Tibial nerve (tissue), 4 donors: Measurements from ENCODE around the gene CAPG.

Experiments
- CTCF ChIP-seq, 5 experiments: fragments of 200-600 bp in 3 of 5; fragments of 450-650 bp in 2 of 5; sonication (generic) in 3 of 5; IDR thresholded peaks; one replicate each; pipeline ENCODE4 v1.5.1; 2016 to 2019; ENCODE audit warnings: antibody characterized with exemption in 5 of 5, mild to moderate bottlenecking in 3 of 5, moderate library complexity in 2 of 5
- EP300 ChIP-seq, 2 donors: sonication (generic); formaldehyde crosslinking; IDR thresholded peaks; one replicate each; pipeline ENCODE4 v1.6.1; 2017; ENCODE audit warnings: antibody characterized with exemption in 2 of 2, mild to moderate bottlenecking in 1 of 2
- POLR2A ChIP-seq, 2 donors: fragments of 450-650 bp; IDR thresholded peaks; one replicate each; pipeline ENCODE4 v1.6.1; 2017; ENCODE audit warnings: antibody characterized with exemption in 2 of 2, mild to moderate bottlenecking in 2 of 2, moderate library complexity in 2 of 2

- TF ChIP-seq POLR2A (IDR thresholded peaks at IDR 0.05) (no peak), CTCF (IDR thresholded peaks at IDR 0.05) (no peak), EP300 (IDR thresholded peaks at IDR 0.05) (no peak)
These were observed 46.9 kb upstream of the CAPG start for GRCh38 chr2:85457043-85457442.
